SH-SY5Y (cell line): Measurements from ENCODE around the gene SETBP1.

ENCODE experiments used
- GATA2 ChIP-seq: IDR thresholded peaks from 2 replicates; pipeline ENCODE4 v1.6.1; 2011; ENCODE audit warnings: mild to moderate bottlenecking, low read depth, low read length
- GATA3 ChIP-seq: IDR thresholded peaks from 2 replicates; pipeline ENCODE4 v1.6.1; 2011; ENCODE audit warnings: low read depth, mild to moderate bottlenecking, low read length, moderate library complexity

GRCh38 chr18:44912740-44913478, 232.2 kb downstream of the SETBP1 start:
- TF ChIP-seq GATA3: no peak
- TF ChIP-seq GATA2: no peak
